Measurements from ENCODE around the gene LAMTOR1.

- TF ChIP-seq, protein P1, sequence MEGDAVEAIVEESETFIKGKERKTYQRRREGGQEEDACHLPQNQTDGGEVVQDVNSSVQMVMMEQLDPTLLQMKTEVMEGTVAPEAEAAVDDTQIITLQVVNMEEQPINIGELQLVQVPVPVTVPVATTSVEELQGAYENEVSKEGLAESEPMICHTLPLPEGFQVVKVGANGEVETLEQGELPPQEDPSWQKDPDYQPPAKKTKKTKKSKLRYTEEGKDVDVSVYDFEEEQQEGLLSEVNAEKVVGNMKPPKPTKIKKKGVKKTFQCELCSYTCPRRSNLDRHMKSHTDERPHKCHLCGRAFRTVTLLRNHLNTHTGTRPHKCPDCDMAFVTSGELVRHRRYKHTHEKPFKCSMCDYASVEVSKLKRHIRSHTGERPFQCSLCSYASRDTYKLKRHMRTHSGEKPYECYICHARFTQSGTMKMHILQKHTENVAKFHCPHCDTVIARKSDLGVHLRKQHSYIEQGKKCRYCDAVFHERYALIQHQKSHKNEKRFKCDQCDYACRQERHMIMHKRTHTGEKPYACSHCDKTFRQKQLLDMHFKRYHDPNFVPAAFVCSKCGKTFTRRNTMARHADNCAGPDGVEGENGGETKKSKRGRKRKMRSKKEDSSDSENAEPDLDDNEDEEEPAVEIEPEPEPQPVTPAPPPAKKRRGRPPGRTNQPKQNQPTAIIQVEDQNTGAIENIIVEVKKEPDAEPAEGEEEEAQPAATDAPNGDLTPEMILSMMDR (conservative IDR thresholded peaks at IDR 0.05): no peak
- no peak for TF ChIP-seq EZH2 (IDR thresholded peaks at IDR 0.05; ENCODE audit: low read depth)
Observed at GRCh38 chr11:72081184-72081644, 21.9 kb downstream of the LAMTOR1 start.
